Testis (tissue), 3 donors: ENCODE results near the gene LRRIQ1. TPM values are rescaled to one million over a fixed set of nuclear protein-coding genes. Genes with fewer than 3 reads are reported as not detected.
"Not testable (repeated sequence)": the region's sequence is repeated elsewhere in the genome, so short reads cannot be mapped to it uniquely, and the experiment has no call there.

Experiments
- DNase-seq: peaks from one replicate; pipeline ENCODE4 v3.0.0-alpha.2; 2019
- H3K27ac ChIP-seq, 2 donors: fragments of 200-600 bp; sonication (generic); one replicate each; pipeline ENCODE4 v1.5.1; 2019
- H3K27me3 ChIP-seq: fragments of 200-600 bp; sonication (generic); one replicate; pipeline ENCODE4 v1.5.1; 2019
- H3K36me3 ChIP-seq: fragments of 200-600 bp; sonication (generic); one replicate; pipeline ENCODE4 v1.5.1; 2017; ENCODE audit warnings: low read depth; ENCODE audit errors: missing control alignments
- H3K4me1 ChIP-seq: fragments of 200-600 bp; sonication (generic); one replicate; pipeline ENCODE4 v1.5.1; 2019
- H3K4me3 ChIP-seq, 2 donors: fragments of 200-600 bp; sonication (generic); one replicate each; pipeline ENCODE4 v1.5.1; 2017 to 2019
- H3K9me3 ChIP-seq: fragments of 200-600 bp; sonication (generic); one replicate; pipeline ENCODE4 v1.5.1; 2017
- POLR2A ChIP-seq: fragments of 450-650 bp; IDR thresholded peaks from one replicate; pipeline ENCODE4 v1.6.1; 2017; ENCODE audit warnings: antibody characterized with exemption, mild to moderate bottlenecking, moderate library complexity
- WGBS, 2 donors: methylation state at CpG; one replicate each; pipeline ENCODE4 v1.1.5; 2018; 5-methylcytosine and 5-hydroxymethylcytosine counted together
- intact Hi-C: fragments of 100-400 bp; cut with DNase I; formaldehyde crosslinking; loops from one replicate; pipeline ENCODE4 v1.15.1; 2023; ENCODE audit warnings: low total_unique reads
- polyA plus RNA-seq: library from polyadenylated mRNA; stranded (reverse); fragments of 350-450 nt; fragmentation: Illumina TruSeq; extraction: RNeasy Lipid Tissue Mini Kit (QIAGEN cat#74804); gene quantifications from one replicate; pipeline ENCODE4 v1.2.3, GENCODE V29; 2014; ENCODE audit warnings: low read depth, low replicate concordance; ENCODE audit not compliant: insufficient read depth
- total RNA-seq, 2 donors: library from RNA; depleted of rRNA; stranded (reverse); fragments of >200 nt; gene quantifications; one replicate each; pipeline ENCODE4 v1.2.3, GENCODE V29; 2016
- TF ChIP-seq, protein P1 (sequence below), 3 experiments: fragments of 450-650 bp in 2 of 3; fragments of 200-600 bp in 1 of 3; sonication (generic) in 1 of 3; IDR thresholded peaks; one replicate each; pipeline ENCODE4 v1.5.1; 2016 to 2019; ENCODE audit warnings: antibody characterized with exemption in 3 of 3, mild to moderate bottlenecking in 2 of 3, moderate library complexity in 1 of 3

The LRRIQ1 gene
- total and polyA plus RNA-seq, 3 donors from 2014 or later: 9.6 to 29.0 (median 13.2) TPM

DNA sequence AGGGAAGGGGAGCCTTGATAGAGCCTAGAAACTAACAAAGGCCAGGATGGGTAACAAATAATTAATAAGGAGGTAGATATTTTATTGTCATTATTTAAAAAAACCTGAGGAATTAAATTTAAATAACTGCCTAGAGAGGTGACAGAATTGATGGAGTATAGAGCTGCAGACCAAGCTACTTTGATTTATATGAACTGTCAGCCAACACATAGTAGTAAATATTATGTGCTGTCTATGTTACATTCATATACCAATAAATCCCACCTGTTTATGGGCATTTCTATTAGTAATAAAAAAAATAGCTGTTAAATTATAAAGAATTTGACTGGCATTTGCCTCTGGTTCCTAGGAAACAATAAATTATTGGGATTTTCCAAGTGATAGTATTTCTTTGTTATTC lies 37.8 kb upstream of the LRRIQ1 start:
- Histone ChIP-seq H3K27me3 (no peaks in the 10 kb centered on the region), H3K4me1 (no peaks in the 10 kb centered on the region), H3K9me3 (no peaks in the 10 kb centered on the region), H3K4me3 (no peak overlapping the region), H3K27ac (no peak overlapping the region), H3K36me3 (no peaks in the 10 kb centered on the region)
- intact Hi-C loops: no loop called here
- TF ChIP-seq POLR2A: no peak
- TF ChIP-seq, protein P1, sequence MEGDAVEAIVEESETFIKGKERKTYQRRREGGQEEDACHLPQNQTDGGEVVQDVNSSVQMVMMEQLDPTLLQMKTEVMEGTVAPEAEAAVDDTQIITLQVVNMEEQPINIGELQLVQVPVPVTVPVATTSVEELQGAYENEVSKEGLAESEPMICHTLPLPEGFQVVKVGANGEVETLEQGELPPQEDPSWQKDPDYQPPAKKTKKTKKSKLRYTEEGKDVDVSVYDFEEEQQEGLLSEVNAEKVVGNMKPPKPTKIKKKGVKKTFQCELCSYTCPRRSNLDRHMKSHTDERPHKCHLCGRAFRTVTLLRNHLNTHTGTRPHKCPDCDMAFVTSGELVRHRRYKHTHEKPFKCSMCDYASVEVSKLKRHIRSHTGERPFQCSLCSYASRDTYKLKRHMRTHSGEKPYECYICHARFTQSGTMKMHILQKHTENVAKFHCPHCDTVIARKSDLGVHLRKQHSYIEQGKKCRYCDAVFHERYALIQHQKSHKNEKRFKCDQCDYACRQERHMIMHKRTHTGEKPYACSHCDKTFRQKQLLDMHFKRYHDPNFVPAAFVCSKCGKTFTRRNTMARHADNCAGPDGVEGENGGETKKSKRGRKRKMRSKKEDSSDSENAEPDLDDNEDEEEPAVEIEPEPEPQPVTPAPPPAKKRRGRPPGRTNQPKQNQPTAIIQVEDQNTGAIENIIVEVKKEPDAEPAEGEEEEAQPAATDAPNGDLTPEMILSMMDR (IDR thresholded peaks at IDR 0.05): no peak
- no peak for DNase-seq

DNA sequence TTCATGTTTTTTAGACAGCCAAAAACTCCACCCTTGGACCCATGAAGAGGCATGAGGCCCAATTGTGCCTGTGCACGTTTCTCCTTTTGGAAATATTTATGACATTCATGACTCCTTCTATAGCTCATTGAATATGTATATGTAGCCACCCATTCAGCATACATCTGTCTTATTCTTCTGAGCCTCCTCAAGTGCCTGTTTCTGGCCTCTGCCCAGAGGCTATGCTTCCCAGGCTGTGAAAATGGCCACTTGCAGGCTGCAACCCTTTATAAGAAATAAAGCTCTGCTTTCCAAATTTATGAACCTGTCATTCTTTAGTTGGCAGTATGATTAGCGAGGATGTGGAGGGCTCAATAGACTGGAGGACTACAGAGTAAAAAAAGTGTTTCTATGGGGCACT lies 35.4 kb upstream of the LRRIQ1 start:
- no peak overlapping the region for H3K4me3 ChIP-seq
- H3K36me3 ChIP-seq: no peaks in the 10 kb centered on the region
- no peak for DNase-seq
- H3K4me1 ChIP-seq: no peaks in the 10 kb centered on the region
- no peaks in the 10 kb centered on the region for H3K9me3 ChIP-seq
- WGBS, 2 donors: 75 to 78% methylated on average over 2 of the region's 2 CpGs
- intact Hi-C loops: no loop called here
- no peaks in the 10 kb centered on the region for H3K27me3 ChIP-seq
- H3K27ac ChIP-seq: no peak overlapping the region
- TF ChIP-seq, protein P1 (IDR thresholded peaks at IDR 0.05): no peak
- no peak for TF ChIP-seq POLR2A

DNA sequence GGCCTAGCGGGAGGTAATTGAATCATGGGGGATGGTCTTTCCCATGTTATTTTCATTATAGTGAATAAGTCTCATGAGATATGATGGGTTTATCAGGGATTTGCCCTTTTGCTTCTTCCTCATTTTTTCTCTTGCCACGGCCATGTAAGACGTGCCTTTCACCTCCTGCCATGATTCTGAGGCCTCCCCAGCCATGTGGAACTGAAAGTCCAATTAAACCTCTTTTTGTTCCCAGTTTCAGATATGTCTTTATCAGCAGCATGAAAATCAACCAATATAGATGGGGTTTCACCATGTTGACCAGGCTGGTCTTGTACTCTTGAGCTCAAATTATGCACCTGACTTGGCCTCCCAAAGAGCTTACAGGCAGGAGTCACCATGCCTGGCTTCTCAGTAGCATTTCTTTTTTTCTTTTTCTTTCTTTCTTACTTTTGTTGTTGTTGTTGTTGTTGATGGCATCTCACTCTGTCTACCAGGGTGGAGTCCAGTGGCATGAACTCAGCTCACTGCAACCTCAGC lies 33.3 kb upstream of the LRRIQ1 start:
- no peaks in the 10 kb centered on the region for H3K27me3 ChIP-seq
- no peak overlapping the region for H3K4me3 ChIP-seq
- no peak for DNase-seq
- no peak overlapping the region for H3K27ac ChIP-seq
- TF ChIP-seq POLR2A: no peak
- TF ChIP-seq, protein P1 (IDR thresholded peaks at IDR 0.05): no peak
- H3K9me3 ChIP-seq: no peaks in the 10 kb centered on the region
- H3K4me1 ChIP-seq: no peaks in the 10 kb centered on the region
- 80 to 92% methylated on average over 3 of the region's 3 CpGs for WGBS, 2 donors
- no peaks in the 10 kb centered on the region for H3K36me3 ChIP-seq
- intact Hi-C loops: no loop called here

GRCh38 chr12:85004204-85004603 lies 31.9 kb upstream of the LRRIQ1 start:
- Histone ChIP-seq H3K4me1 (no peaks in the 10 kb centered on the region), H3K36me3 (no peaks in the 10 kb centered on the region), H3K9me3 (no peaks in the 10 kb centered on the region), H3K27me3 (no peaks in the 10 kb centered on the region), H3K4me3 (no peak overlapping the region), H3K27ac (no peak overlapping the region)
- DNase-seq: no peak
- intact Hi-C loops: no loop called here
- TF ChIP-seq, protein P1 (IDR thresholded peaks at IDR 0.05): no peak
- TF ChIP-seq POLR2A: no peak

DNA sequence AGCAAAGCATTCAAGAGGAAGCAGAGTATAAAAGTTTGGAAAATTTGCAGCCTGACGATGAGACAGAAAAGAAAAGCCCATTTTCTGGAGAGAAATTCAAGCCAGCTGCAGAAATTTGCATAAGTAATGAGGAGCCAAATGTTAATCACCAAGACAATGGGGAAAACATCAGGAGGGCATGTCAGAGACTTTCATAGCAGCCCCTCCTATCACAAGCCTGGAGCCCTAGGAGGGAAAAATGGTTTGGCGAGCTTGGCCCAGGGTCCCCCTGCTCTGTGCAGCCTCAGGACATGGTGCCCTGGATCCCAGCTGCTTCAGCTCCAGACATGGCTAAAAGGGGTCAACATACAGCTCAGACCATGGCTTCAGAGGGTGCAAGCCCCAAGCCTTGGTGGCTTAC lies 31.1 kb upstream of the LRRIQ1 start:
- H3K27me3 ChIP-seq, H3K9me3 ChIP-seq, H3K4me3 ChIP-seq, H3K36me3 ChIP-seq, H3K4me1 ChIP-seq, H3K27ac ChIP-seq, DNase-seq, intact Hi-C loops: not testable (repeated sequence)
- WGBS, 2 donors: 73 to 87% methylated on average over 2 of the region's 2 CpGs
